C4-2B (cell line): ENCODE results near the gene TMEM259.

ENCODE experiments used
- H3K27ac ChIP-seq: fragments of 450-650 bp; 2 replicates; pipeline ENCODE4 v1.5.1; 2017
- CTCF ChIP-seq: fragments of 450-650 bp; conservative IDR thresholded peaks from 2 replicates; pipeline ENCODE4 v1.5.1; 2017; ENCODE audit warnings: mild to moderate bottlenecking
- ZFX ChIP-seq: fragments of 450-650 bp; IDR thresholded peaks from 2 replicates; pipeline ENCODE4 v1.6.1; 2017

Gene TMEM259

GRCh38 chr19:1054102-1055027 lies 33.4 kb upstream of the TMEM259 start:
- no peak for TF ChIP-seq CTCF
- no peak for TF ChIP-seq ZFX
- no peak overlapping the region for H3K27ac ChIP-seq

- H3K27ac ChIP-seq: no peak overlapping the region
Measured at GRCh38 chr19:1053176-1054101, 32.5 kb upstream of the TMEM259 start.

GRCh38 chr19:1052349-1052975 lies 31.5 kb upstream of the TMEM259 start:
- TF ChIP-seq ZFX (no peak), CTCF (no peak)

More at GRCh38 chr19:1053176-1054101, 32.5 kb upstream of the TMEM259 start:
- TF ChIP-seq CTCF (no peak), ZFX (no peak)

GRCh38 chr19:1051791-1052190 lies 30.9 kb upstream of the TMEM259 start:
- no peak for TF ChIP-seq CTCF
- no peak for TF ChIP-seq ZFX
- H3K27ac ChIP-seq: no peak overlapping the region

More at GRCh38 chr19:1052349-1052975, 31.5 kb upstream of the TMEM259 start:
- no peak overlapping the region for H3K27ac ChIP-seq

GRCh38 chr19:1050989-1051788 lies 30.3 kb upstream of the TMEM259 start:
- H3K27ac ChIP-seq: no peak overlapping the region
- no peak for TF ChIP-seq CTCF
- no peak for TF ChIP-seq ZFX

- no peak overlapping the region for H3K27ac ChIP-seq
- TF ChIP-seq ZFX (no peak), CTCF (no peak)
Measured at GRCh38 chr19:1049800-1050199, 28.9 kb upstream of the TMEM259 start.
